SKM-1 (cell line): Measurements from ENCODE around the gene NONO.
"Not testable (repeated sequence)": the region's sequence is repeated elsewhere in the genome, so short reads cannot be mapped to it uniquely, and the experiment has no call there.

Source experiments
- DNase-seq: peaks from one replicate; lab custom pipeline; 2025; ENCODE audit not compliant: unreplicated experiment; lab: John Stamatoyannopoulos, UW

NONO gene

DNA sequence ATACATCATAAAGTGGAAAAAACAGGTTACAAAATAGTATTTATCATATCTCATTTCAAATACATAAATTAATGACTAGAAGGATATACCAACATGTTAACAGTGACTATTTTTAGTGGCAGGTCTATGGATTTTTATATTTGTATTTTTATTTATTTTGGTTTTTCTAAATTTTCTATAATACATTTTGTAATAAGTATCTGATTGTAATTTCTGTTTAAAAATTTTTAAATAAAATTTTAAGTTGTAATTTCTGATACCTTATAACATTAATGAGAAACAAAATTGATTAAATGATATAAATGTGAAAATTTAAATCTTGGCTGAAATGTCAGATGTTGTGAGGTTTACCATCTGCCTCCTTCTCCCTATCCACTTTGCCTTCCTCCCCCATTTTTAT, 2.5 kb downstream of the NONO start:
- no peak for DNase-seq

DNA sequence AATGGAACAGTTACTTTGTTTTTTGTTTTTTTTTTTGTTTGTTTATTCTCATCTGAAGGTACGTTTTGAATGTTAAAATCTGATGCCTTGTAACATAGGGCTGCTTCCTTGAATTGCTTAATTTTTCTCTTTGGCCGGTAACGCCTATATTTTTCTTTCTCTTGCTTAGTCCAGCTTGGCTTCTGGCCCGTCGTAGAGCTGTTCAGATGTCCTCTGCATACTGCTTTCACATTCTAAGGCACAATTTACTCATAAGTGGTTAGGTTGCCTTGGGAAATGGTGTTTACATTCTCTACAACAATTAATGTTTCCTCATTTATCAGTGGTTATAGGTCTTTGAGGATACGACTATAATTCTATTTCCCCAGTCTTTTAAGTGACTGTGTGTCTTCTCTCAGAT, 7.9 kb downstream of the NONO start:
- no peak for DNase-seq

- DNase-seq = no peak
These were observed 9.4 kb downstream of the NONO start for GRCh38 chrX:71292669-71293365.

- DNase-seq = no peak
These were observed 13.4 kb downstream of the NONO start for GRCh38 chrX:71296806-71297205.

DNA sequence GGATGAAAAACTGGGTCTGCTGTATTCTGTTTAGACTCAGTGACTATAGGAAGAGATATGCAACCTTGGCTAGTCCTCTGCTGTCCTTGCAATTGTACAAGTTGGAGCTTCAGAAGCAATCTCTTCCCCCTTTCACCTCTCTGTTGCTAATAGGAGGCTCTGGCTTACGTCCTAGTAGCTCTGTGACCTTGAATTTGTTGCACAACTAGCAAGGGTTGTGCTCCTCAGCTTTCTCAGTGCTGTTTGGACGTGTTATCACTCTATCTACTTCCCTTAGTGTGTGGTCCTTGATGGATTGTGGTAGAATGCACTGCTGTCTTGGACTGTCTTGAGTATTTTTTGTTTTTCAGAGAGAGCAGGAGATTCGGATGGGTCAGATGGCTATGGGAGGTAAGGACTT, 14.7 kb downstream of the NONO start:
- no peak for DNase-seq

- DNase-seq = not testable (repeated sequence)
These were observed 16.6 kb downstream of the NONO start for GRCh38 chrX:71300064-71300463.

- DNase-seq = not testable (repeated sequence)
These were observed 17.1 kb downstream of the NONO start for GRCh38 chrX:71300495-71300894.

DNA sequence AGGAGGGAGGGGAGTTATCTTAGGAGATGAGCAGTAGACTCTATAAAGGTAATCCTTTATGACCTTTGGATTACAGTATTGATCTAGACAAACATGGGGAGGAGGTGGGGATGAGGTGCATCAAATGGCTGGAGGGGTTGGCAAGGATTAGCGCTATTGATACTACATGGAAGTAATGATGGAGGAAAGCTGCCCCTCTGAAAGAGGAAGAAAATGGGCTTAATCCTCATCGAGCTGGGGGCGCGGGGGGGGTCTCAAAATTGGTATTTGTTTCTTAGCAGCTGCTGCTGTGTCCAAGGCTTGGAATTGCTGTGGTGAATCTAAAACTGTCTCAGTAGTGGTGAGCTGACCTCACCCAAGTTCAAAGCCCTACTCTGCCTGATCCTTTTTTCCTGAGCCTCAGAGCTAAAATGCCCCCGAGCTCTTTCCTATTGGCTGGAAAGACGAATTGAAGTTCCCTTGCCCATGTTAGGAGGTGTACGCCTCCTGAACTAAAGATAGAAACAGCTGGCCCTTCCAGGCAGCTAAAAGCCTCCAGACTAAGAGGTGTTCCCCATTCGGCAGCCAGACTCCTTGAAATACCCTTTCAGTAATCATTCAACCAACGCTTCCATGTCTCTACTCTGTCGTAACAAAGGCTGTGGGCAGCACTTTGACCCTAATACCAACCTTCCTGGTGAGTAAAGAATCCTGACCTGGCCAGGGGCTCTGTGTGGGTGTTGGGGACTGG, 17.9 kb downstream of the NONO start, which contains the start of gene ITGB1BP2:
TSS of gene ITGB1BP2 (plus strand) at position 556 of the 730 bp plus-strand sequence. CDS start at position 613, 57 bp downstream.
- DNase-seq = peak; percentile 9

- DNase-seq = no peak
These were observed 19.2 kb downstream of the NONO start for GRCh38 chrX:71302461-71303213.

- no peak for DNase-seq
These were observed 21.1 kb downstream of the NONO start for GRCh38 chrX:71304561-71304960.

GRCh38 chrX:71315917-71316316, 32.5 kb downstream of the NONO start:
- no peak for DNase-seq

GRCh38 chrX:71316959-71317358, 33.5 kb downstream of the NONO start:
- DNase-seq = not testable (repeated sequence)

DNA sequence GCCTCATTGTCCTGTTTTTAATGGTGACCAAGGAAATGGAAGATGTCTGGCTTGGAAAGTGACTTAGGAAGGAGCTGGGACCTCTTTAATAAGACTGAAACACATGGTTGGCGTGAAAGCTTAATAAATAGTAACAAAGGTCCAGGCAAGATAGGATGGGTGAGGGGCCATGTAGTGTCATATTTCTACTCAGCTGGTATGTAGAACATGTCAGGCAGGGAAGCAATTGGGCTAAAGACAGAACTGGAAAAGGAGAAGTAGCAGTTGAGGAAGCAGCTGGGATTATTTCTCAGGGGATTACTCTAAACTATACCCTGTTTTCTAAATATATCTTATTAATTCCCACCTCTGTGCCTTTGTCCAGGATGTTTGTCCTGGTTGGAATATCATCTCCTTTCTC, 36.7 kb downstream of the NONO start:
- DNase-seq = peak; percentile 6

- no peak for DNase-seq
These were observed 38.3 kb downstream of the NONO start for GRCh38 chrX:71321731-71322130.

GRCh38 chrX:71324452-71324851, 41.0 kb downstream of the NONO start:
- not testable (repeated sequence) for DNase-seq

- no peak for DNase-seq
These were observed 43.0 kb downstream of the NONO start for GRCh38 chrX:71326394-71326793.

DNA sequence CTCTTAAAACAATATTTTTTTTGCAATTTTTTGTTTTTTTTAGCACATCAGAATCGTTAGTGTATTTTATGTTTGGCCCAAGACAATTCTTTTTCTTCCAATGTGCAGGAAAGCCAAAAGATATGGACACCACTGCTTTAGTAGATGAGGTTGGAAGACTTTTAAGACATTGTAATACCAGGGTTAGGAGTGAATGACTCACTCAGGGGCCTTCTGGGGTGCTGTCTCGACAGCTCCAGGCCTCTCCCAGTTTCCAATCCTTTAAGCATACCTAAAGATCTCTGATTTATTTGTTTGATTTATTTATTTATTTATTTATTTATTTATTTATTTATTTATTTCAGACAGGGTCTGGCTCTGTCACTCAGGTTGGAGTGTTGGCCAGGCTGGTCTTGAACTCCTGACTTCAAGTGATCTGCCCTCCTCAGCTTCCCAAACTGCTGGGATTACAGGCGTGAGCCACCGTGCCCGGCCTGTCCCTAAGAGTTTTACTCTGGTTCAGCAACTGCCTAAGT, 65.8 kb downstream of the NONO start:
- not testable (repeated sequence) for DNase-seq

DNA sequence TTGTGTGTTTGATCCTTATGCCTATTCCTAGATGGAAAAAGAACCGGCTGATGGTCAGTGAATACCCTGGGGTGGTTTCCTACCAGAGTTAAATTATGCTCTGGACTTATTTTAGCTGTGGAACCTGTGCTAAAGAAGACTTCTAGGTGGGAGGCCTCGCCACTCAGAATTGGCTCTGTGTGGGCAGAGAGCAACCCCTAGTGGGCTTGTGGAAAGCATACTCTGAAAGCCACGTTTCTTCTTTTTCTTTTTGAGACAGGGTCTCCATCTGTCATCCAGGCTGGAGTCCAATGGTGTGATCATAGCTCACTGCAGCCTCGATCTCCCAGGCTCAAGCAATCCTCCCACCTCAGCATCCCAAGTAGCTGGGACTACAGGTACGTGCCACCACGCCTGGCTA, 66.4 kb downstream of the NONO start:
- not testable (repeated sequence) for DNase-seq
